HL-60 (cell line): ENCODE measurements around the gene RAB17.

ENCODE experiments used
- DNase-seq, 2 experiments: peaks; one replicate each; pipeline ENCODE4 v3.0.0-alpha.2; 2010 to 2020; ENCODE audit warnings: low read depth in 1 of 2, low spot score in 1 of 2
- H3K27ac ChIP-seq: fragments of 250-450 bp; sonication (Bioruptor Pico); replicated peaks from 2 replicates; pipeline ENCODE4 v1.5.1; 2020; ENCODE audit warnings: mild to moderate bottlenecking, moderate library complexity
- H3K27me3 ChIP-seq: fragments of 250-450 bp; sonication (Bioruptor Pico); 2 replicates; pipeline ENCODE4 v1.5.1; 2021; ENCODE audit warnings: mild to moderate bottlenecking, moderate library complexity; ENCODE audit not compliant: insufficient read depth, poor library complexity, severe bottlenecking
- H3K4me3 ChIP-seq: replicated peaks from 2 replicates; pipeline ENCODE4 v1.5.1; 2011; ENCODE audit warnings: mild to moderate bottlenecking, control low read depth, low read length; ENCODE audit not compliant: insufficient read depth
- CTCF ChIP-seq: IDR thresholded peaks from one replicate; pipeline ENCODE4 v1.5.1; 2011; ENCODE audit warnings: low read length, control low read depth, inconsistent platforms; ENCODE audit not compliant: insufficient read depth
- GABPA ChIP-seq: IDR thresholded peaks from 2 replicates; pipeline ENCODE4 v1.6.1; 2012; ENCODE audit warnings: low read depth
- POLR2AphosphoS5 ChIP-seq: IDR thresholded peaks from 2 replicates; pipeline ENCODE4 v1.6.1; 2012; ENCODE audit warnings: low read depth
- REST ChIP-seq: IDR thresholded peaks from 2 replicates; pipeline ENCODE4 v1.6.1; 2012; ENCODE audit warnings: low read depth; ENCODE audit not compliant: insufficient replicate concordance
- SPI1 ChIP-seq: IDR thresholded peaks from 2 replicates; pipeline ENCODE4 v1.6.1; 2012; ENCODE audit warnings: low read depth, mild to moderate bottlenecking, borderline replicate concordance

The RAB17 gene

GRCh38 chr2:237540223-237540775, 50.2 kb downstream of the RAB17 start:
- Histone ChIP-seq H3K27me3 (no peaks in the 10 kb centered on the region), H3K27ac (no peak overlapping the region), H3K4me3 (no peak overlapping the region)
- no peak for TF ChIP-seq POLR2AphosphoS5
- no peak for TF ChIP-seq CTCF
- no peak for TF ChIP-seq GABPA
- TF ChIP-seq SPI1 = no peak
- TF ChIP-seq REST = no peak
- DNase-seq = no peak

- Histone ChIP-seq H3K27me3 (no peaks in the 10 kb centered on the region), H3K4me3 (no peak overlapping the region), H3K27ac (no peak overlapping the region)
- TF ChIP-seq GABPA = no peak
- no peak for TF ChIP-seq POLR2AphosphoS5
- no peak for TF ChIP-seq CTCF
- TF ChIP-seq REST = no peak
- no peak for TF ChIP-seq SPI1
- DNase-seq = no peak
Measured at GRCh38 chr2:237539681-237540080, 50.9 kb downstream of the RAB17 start.

- no peak overlapping the region for H3K4me3 ChIP-seq
- no peak for TF ChIP-seq POLR2AphosphoS5
- no peak for TF ChIP-seq SPI1
- no peak for TF ChIP-seq GABPA
- TF ChIP-seq CTCF = no peak
- no peak for TF ChIP-seq REST
- no peak for DNase-seq
- H3K27ac ChIP-seq = no peak overlapping the region
- no peaks in the 10 kb centered on the region for H3K27me3 ChIP-seq
Measured at GRCh38 chr2:237538901-237539300, 51.6 kb downstream of the RAB17 start.
